Endothelial cell of hepatic sinusoid (primary cell): ENCODE results near the gene RBFOX2.
"Not testable (repeated sequence)": the region's sequence is repeated elsewhere in the genome, so short reads cannot be mapped to it uniquely, and the experiment has no call there.

ENCODE experiments used
- in situ Hi-C: cut with HindIII; loops from 2 replicates; pipeline ENCODE4 v1.10.0; 2017; ENCODE audit warnings: low sequenced_read_pairs

RBFOX2 gene

GRCh38 chr22:35795476-35795875 lies 233.1 kb downstream of the RBFOX2 start:
- in situ Hi-C loops: no loop called here

GRCh38 chr22:35792506-35792905 lies 236.1 kb downstream of the RBFOX2 start:
- in situ Hi-C loops: no loop called here

- in situ Hi-C loops: not testable (repeated sequence)
These were observed 236.8 kb downstream of the RBFOX2 start for GRCh38 chr22:35791788-35792187.

- in situ Hi-C loops: no loop called here
These were observed 243.3 kb downstream of the RBFOX2 start for GRCh38 chr22:35785181-35785923.

DNA sequence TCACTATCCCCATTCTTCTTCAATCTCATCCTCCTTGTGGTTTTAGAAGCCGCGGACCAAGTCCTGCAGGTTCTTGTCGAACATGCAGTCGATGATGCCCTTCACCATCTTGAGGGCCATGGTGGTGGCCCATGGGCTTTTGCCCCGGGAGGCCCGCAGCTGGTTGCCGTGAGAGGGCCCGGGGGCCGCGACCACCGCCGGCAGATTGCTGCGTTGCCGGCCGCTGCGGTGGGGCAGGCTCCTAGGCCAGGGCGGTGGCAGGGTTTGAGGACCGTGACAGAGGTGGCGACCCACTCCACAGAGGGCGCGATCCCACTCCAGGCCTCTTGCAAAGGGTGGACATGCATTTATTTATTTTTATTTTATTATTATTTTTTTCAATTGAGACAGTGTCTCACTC lies 244.0 kb downstream of the RBFOX2 start:
- in situ Hi-C loops: no loop called here

GRCh38 chr22:35783943-35784614 lies 244.5 kb downstream of the RBFOX2 start:
- in situ Hi-C loops: no loop called here

DNA sequence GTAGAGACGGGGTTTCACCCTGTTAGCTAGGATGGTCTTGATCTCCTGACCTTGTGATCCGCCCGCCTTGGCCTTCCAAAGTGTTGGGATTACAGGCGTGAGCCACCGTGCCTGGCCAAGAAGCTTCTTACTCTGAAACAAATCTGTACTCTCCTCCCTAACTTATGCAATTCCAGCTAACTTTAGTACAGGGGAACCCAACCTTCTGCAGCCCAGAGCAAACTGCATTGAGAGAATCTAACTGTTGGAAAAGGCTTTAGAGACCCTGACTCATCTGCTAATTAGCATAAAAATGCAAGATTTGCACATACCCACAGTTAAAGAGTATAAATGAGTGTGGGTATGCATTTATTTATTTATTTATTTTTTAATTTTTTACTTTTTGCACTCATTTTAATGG lies 246.1 kb downstream of the RBFOX2 start:
- in situ Hi-C loops: no loop called here

GRCh38 chr22:35781898-35782297 lies 246.7 kb downstream of the RBFOX2 start:
- in situ Hi-C loops: no loop called here

GRCh38 chr22:35777335-35777975 lies 251.2 kb downstream of the RBFOX2 start:
- in situ Hi-C loops: no loop called here

- in situ Hi-C loops: no loop called here
These were observed 253.3 kb downstream of the RBFOX2 start for GRCh38 chr22:35775339-35775738.

DNA sequence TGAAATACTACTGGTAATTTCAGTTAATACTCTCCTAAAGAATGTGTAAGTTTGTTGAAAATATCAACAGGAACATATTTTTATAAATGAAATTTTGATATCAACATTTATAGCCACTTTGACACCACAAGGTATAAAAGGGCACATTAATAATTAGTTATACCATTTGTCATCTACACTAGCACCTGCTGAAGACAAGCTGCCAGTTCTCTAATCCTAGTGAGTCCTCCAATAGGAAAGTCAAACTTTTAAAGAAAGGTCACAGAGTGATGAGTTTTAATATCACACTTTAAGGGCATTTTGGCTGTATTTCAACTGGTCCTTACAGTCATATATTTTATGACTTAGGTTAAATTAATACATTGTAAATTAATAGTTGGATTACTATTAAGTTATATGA lies 258.6 kb downstream of the RBFOX2 start:
- in situ Hi-C loops: no loop called here

DNA sequence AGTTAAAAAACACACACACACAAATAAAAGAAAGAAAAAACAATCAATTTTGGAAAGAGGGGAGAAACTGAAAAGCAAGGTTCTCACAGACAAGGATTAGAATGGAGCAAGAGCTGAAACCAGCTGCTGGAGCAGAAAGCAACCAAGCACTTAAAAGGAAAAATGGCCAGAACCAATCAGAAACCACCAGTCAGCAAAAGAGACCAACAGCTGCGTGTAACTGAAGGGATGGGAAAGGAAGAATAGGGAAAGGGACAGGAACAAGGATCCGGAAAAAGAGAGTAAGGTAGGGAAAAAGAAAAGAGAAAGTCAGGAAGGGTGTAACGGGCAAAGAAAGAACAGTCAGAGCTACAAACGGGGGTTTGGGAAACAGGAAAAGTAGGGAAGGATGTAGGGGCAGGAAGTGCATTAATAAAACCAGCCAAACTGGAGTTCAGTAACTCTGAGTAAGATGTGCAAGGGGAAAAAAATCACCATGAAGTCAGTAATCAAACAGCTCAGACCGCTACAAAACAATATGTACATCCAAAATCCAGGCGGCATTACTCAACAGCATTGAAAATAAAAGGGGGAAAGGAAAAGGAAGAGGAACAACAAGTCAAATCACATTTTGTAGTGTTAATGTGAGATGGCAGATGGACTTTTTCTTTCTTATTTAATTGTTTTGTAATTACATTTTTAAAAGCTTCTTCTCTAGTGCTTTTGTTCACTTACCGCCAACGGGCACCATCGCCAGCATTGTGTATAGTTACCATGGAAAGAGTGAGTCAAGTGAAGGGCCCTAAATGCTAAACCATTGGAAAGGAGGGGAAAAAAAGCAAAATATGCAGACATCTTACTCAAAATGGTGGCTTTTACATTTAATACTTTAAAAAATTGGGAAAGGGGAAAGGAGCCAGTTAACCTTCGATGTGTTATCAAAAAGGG lies 261.7 kb downstream of the RBFOX2 start:
- in situ Hi-C loops: no loop called here

- in situ Hi-C loops: no loop called here
These were observed 267.6 kb downstream of the RBFOX2 start for GRCh38 chr22:35761037-35761436.

- in situ Hi-C loops: loop anchor here (5.0 kb wide), 2 partner anchors 36 to 79 kb away; no protein-coding TSS in a partner anchor
These were observed 270.2 kb downstream of the RBFOX2 start for GRCh38 chr22:35758394-35758793.

- in situ Hi-C loops: loop anchor here (5.0 kb wide), 2 partner anchors 34 to 81 kb away; no protein-coding TSS in a partner anchor
These were observed 271.9 kb downstream of the RBFOX2 start for GRCh38 chr22:35756722-35757121.

DNA sequence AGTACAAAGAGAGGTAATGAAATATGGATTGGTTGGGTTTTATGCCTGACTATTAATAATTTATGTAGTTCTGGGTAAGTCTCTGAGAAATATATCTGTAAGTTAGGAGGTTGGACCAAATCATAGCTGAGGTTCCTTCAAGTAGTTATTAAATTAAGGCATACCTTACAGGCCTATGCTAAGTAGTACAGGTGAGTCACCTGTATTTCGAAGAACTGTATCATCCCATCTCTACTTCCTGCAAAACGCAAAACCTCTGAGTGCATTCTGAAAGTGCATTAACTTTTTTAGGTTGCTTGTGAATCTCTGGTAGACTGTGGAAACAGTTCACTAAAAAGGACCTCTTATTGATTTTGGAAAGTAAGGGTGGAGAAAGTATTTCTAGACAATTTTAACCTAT lies 273.9 kb downstream of the RBFOX2 start:
- in situ Hi-C loops: loop anchor here (5.0 kb wide), 2 partner anchors 32 to 83 kb away; no protein-coding TSS in a partner anchor

- in situ Hi-C loops: no loop called here
These were observed 275.8 kb downstream of the RBFOX2 start for GRCh38 chr22:35752863-35753189.

- in situ Hi-C loops: no loop called here
These were observed 276.4 kb downstream of the RBFOX2 start for GRCh38 chr22:35752006-35752862.

DNA sequence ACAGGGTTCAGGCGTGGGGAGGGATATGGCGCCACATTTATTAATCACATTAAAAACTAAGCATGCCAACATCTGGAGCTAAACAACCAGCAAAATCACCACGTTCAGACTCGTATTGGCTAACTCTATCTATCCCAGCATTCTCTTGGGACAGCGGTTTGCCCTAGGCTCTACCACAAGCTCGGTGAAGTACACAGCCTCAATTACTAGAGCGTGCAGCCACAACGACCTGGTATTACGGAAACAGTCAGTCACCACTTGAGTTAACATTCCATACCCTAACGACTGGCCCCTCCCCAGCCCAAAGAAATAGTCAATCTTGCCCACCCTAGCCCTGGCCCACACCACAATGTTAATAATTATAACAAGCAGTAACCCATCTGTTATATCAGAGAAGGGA lies 278.8 kb downstream of the RBFOX2 start:
- in situ Hi-C loops: no loop called here
